HCT116 (cell line): ENCODE measurements around the gene CDK19. TPM values are rescaled to one million over a fixed set of nuclear protein-coding genes. Genes with fewer than 3 reads are reported as not detected.

ENCODE experiments used
- ATAC-seq: fragments of 200-7000 bp; cut with Tn5 transposase; 2 replicates; pipeline ENCODE4 v1.9.1; 2020; ENCODE audit warnings: mild to moderate bottlenecking, moderate library complexity
- BruUV-seq: library from RNA; stranded (reverse); fragments of 400-500 nt; replicated peaks from 2 replicates; lab custom pipeline; 2021; lab: Mats Ljungman, UMichigan
- CTCF ChIA-PET: fragments of 300-600 bp; sonication (Branson Sonifier 250); formaldehyde crosslinking; loops from one replicate; lab custom pipeline; 2021; ENCODE audit warnings: antibody characterized with exemption; lab: Charles Lee
- POLR2A ChIA-PET: fragments of 300-600, 350-600 bp; sonication (Branson Sonifier 250); formaldehyde crosslinking; loops from one replicate; lab custom pipeline; 2021; ENCODE audit warnings: antibody characterized with exemption; lab: Charles Lee
- RAD21 ChIA-PET, 2 experiments: fragments of 300-600 bp; sonication (Branson Sonifier 250); formaldehyde crosslinking; loops; one replicate each; lab custom pipeline; 2023; ENCODE audit warnings: low total read pairs in 2 of 2; ENCODE audit not compliant: uncharacterized antibody in 2 of 2, unreplicated experiment in 2 of 2, low non-redundant PET in 1 of 2; lab: Charles Lee
- DNase-seq: peaks from one replicate; pipeline ENCODE4 v3.0.0-alpha.2; 2010; ENCODE audit warnings: low read depth, low spot score
- H2AFZ ChIP-seq: fragments of 200-600 bp; shearing (Covaris generic), sonication (generic); 2 replicates; pipeline ENCODE4 v1.6.1; 2017; ENCODE audit warnings: low read depth, mixed run types, mixed read lengths, antibody characterized with exemption, low read length; ENCODE audit not compliant: poor library complexity, severe bottlenecking
- H3K27ac ChIP-seq: 2 replicates; pipeline ENCODE4 v1.5.1; 2012; ENCODE audit warnings: low read depth, low read length
- H3K27me3 ChIP-seq: fragments of 200-600 bp; sonication (generic); 2 replicates; pipeline ENCODE4 v1.6.1; 2016; ENCODE audit warnings: mixed run types, low read length, mixed read lengths; ENCODE audit not compliant: insufficient read depth
- H3K36me3 ChIP-seq, 2 experiments: fragments of 200-500 bp in 1 of 2; fragments of 200-600 bp in 1 of 2; sonication (Bioruptor generic) in 1 of 2; sonication (generic) in 1 of 2; 2 replicates each; pipeline versions ENCODE4 v1.5.1 to v1.6.1; 2014 to 2016; ENCODE audit warnings: low read length in 2 of 2, inconsistent platforms in 1 of 2, mixed read lengths in 1 of 2, mixed run types in 1 of 2; ENCODE audit not compliant: insufficient read depth in 2 of 2, control insufficient read depth in 1 of 2
- H3K4me1 ChIP-seq, 2 experiments: fragments of 200-600 bp in 1 of 2; sonication (generic) in 1 of 2; 2 replicates each; pipeline versions ENCODE4 v1.5.1 to v1.6.1; 2012 to 2017; ENCODE audit warnings: low read length in 2 of 2, inconsistent platforms in 1 of 2, mild to moderate bottlenecking in 1 of 2, mixed read lengths in 1 of 2, mixed run types in 1 of 2, moderate library complexity in 1 of 2; ENCODE audit not compliant: insufficient read depth in 2 of 2, control insufficient read depth in 1 of 2
- H3K4me2 ChIP-seq: fragments of 200-600 bp; sonication (generic); 2 replicates; pipeline ENCODE4 v1.6.1; 2017; ENCODE audit warnings: mixed run types, low read length, mixed read lengths
- H3K4me3 ChIP-seq, 2 experiments: fragments of 200-600 bp in 1 of 2; sonication (generic) in 1 of 2; replicated peaks in 1 of 2; 2 replicates each; pipeline ENCODE4 v1.5.1; 2011 to 2016; ENCODE audit warnings: low read length in 2 of 2, control low read depth in 1 of 2, low read depth in 1 of 2, mild to moderate bottlenecking in 1 of 2, mixed read lengths in 1 of 2, mixed run types in 1 of 2
- H3K79me2 ChIP-seq: fragments of 200-600 bp; sonication (generic); 2 replicates; pipeline ENCODE4 v1.6.1; 2017; ENCODE audit warnings: mild to moderate bottlenecking, mixed run types, low read length, moderate library complexity, mixed read lengths; ENCODE audit not compliant: insufficient read depth
- H3K9ac ChIP-seq: fragments of 200-600 bp; sonication (generic); 2 replicates; pipeline ENCODE4 v1.6.1; 2016; ENCODE audit warnings: low read length, mixed read lengths
- H3K9me2 ChIP-seq: fragments of 200-600 bp; sonication (generic), shearing (Covaris generic); 2 replicates; pipeline ENCODE4 v1.6.1; 2017; ENCODE audit warnings: mixed run types, mild to moderate bottlenecking, moderate library complexity; ENCODE audit not compliant: insufficient read depth
- H3K9me3 ChIP-seq, 2 experiments: fragments of 200-500 bp in 1 of 2; fragments of 200-600 bp in 1 of 2; sonication (Bioruptor generic) in 1 of 2; sonication (generic) in 1 of 2; 2 replicates each; pipeline ENCODE4 v1.6.1; 2014 to 2017; ENCODE audit warnings: low read length in 2 of 2, mixed read lengths in 2 of 2, inconsistent platforms in 1 of 2, low read depth in 1 of 2, mild to moderate bottlenecking in 1 of 2, mixed run types in 1 of 2, moderate library complexity in 1 of 2; ENCODE audit not compliant: control insufficient read depth in 1 of 2, insufficient read depth in 1 of 2
- H4K20me1 ChIP-seq: fragments of 200-600 bp; sonication (generic), shearing (Covaris generic); 2 replicates; pipeline ENCODE4 v1.6.1; 2017; ENCODE audit warnings: mixed run types, mild to moderate bottlenecking, moderate library complexity; ENCODE audit not compliant: insufficient read depth
- CBX3 ChIP-seq: IDR thresholded peaks from 2 replicates; pipeline ENCODE4 v1.6.1; 2012; ENCODE audit warnings: low read depth
- CEBPB ChIP-seq: IDR thresholded peaks from 2 replicates; pipeline ENCODE4 v1.6.1; 2012; ENCODE audit warnings: low read depth
- CTCF ChIP-seq, 3 experiments: fragments of 200-600 bp in 1 of 3; sonication (generic) in 1 of 3; IDR thresholded peaks in 2 of 3; conservative IDR thresholded peaks in 1 of 3; 2 replicates each; pipeline ENCODE4 v1.5.1; 2012 to 2017; ENCODE audit warnings: low read depth in 2 of 3, low read length in 2 of 3, antibody characterized with exemption in 1 of 3, borderline replicate concordance in 1 of 3, control low read depth in 1 of 3, mild to moderate bottlenecking in 1 of 3, mixed read lengths in 1 of 3, mixed run types in 1 of 3, moderate library complexity in 1 of 3; ENCODE audit not compliant: insufficient read depth in 1 of 3
- EGR1 ChIP-seq: IDR thresholded peaks from 2 replicates; pipeline ENCODE4 v1.6.1; 2012; ENCODE audit warnings: low read depth
- ELF1 ChIP-seq: IDR thresholded peaks from 2 replicates; pipeline ENCODE4 v1.6.1; 2012; ENCODE audit warnings: low read depth, borderline replicate concordance
- EZH2 ChIP-seq: fragments of 200-600 bp; sonication (generic); IDR thresholded peaks from 2 replicates; pipeline ENCODE4 v1.6.1; 2017; ENCODE audit warnings: antibody characterized with exemption, mixed run types
- EZH2phosphoT487 ChIP-seq: fragments of 200-600 bp; IDR thresholded peaks from 2 replicates; pipeline ENCODE4 v1.6.1; 2018; ENCODE audit warnings: antibody characterized with exemption, borderline replicate concordance
- FOSL1 ChIP-seq: IDR thresholded peaks from 2 replicates; pipeline ENCODE4 v1.6.1; 2012; ENCODE audit warnings: low read depth
- MAX ChIP-seq: IDR thresholded peaks from 2 replicates; pipeline ENCODE4 v1.6.1; 2012
- POLR2A ChIP-seq: IDR thresholded peaks from 2 replicates; pipeline ENCODE4 v1.7.0; 2011; ENCODE audit warnings: borderline replicate concordance; ENCODE audit not compliant: insufficient read depth, insufficient read length; ENCODE audit errors: extremely low read depth
- POLR2AphosphoS5 ChIP-seq: IDR thresholded peaks from 2 replicates; pipeline ENCODE4 v1.6.1; 2011; ENCODE audit warnings: mild to moderate bottlenecking, low read depth, low read length, moderate library complexity
- RAD21 ChIP-seq: IDR thresholded peaks from 2 replicates; pipeline ENCODE4 v1.6.1; 2012; ENCODE audit warnings: low read depth, mild to moderate bottlenecking
- REST ChIP-seq: IDR thresholded peaks from 2 replicates; pipeline ENCODE4 v1.6.1; 2012; ENCODE audit warnings: low read depth
- SIN3A ChIP-seq: IDR thresholded peaks from 2 replicates; pipeline ENCODE4 v1.6.1; 2012; ENCODE audit warnings: low read depth
- SP1 ChIP-seq: IDR thresholded peaks from 2 replicates; pipeline ENCODE4 v1.6.1; 2012; ENCODE audit warnings: low read depth
- SRF ChIP-seq: IDR thresholded peaks from 2 replicates; pipeline ENCODE4 v1.6.1; 2012; ENCODE audit warnings: low read depth
- TCF7L2 ChIP-seq: IDR thresholded peaks from 2 replicates; pipeline ENCODE4 v1.7.0; 2011; ENCODE audit warnings: borderline replicate concordance, inconsistent platforms; ENCODE audit not compliant: insufficient read depth, insufficient read length; ENCODE audit errors: extremely low read depth
- YY1 ChIP-seq: IDR thresholded peaks from 2 replicates; pipeline ENCODE4 v1.6.1; 2011; ENCODE audit warnings: low read length, low read depth, moderate library complexity, mild to moderate bottlenecking; ENCODE audit not compliant: insufficient replicate concordance; ENCODE audit errors: extremely low read depth
- ZFX ChIP-seq: fragments of 450-650 bp; IDR thresholded peaks from 2 replicates; pipeline ENCODE4 v1.6.1; 2017
- ZNF274 ChIP-seq: fragments of 200-500 bp; sonication (Bioruptor generic); IDR thresholded peaks from 2 replicates; pipeline ENCODE4 v1.6.1; 2014; ENCODE audit warnings: mild to moderate bottlenecking, low read depth, low read length, inconsistent platforms
- intact Hi-C: fragments of 100-400 bp; cut with micrococcal nuclease; formaldehyde crosslinking; loops from 2 replicates; pipeline ENCODE4 v1.10.0; 2022
- total RNA-seq: library from RNA; stranded (reverse); gene quantifications from one replicate; pipeline ENCODE4 v1.2.1, GENCODE V29; 2021; ENCODE audit not compliant: unreplicated experiment

Gene CDK19
- total RNA-seq, 1 experiment from 2014 or later: 20.0 TPM

- ATAC-seq: no peak
- Histone ChIP-seq H3K9me3 (no peaks in the 10 kb centered on the region), H3K9ac (no peak overlapping the region), H3K4me1 (peaks cover 7 to 12% of the 10 kb centered on the region in 2 experiments), H3K4me3 (no peak overlapping the region), H2AFZ (no peak overlapping the region), H3K27ac (no peak overlapping the region), H3K27me3 (no peaks in the 10 kb centered on the region), H3K4me2 (no peak overlapping the region), H3K79me2 (no peaks in the 10 kb centered on the region), H3K36me3 (no peaks in the 10 kb centered on the region), H3K9me2 (no peaks in the 10 kb centered on the region), H4K20me1 (no peaks in the 10 kb centered on the region)
- intact Hi-C loops: no loop called here
- TF ChIP-seq FOSL1 (no peak), POLR2A (no peak), TCF7L2 (no peak), CTCF (IDR thresholded peaks at IDR 0.05 in 2 of 3, conservative IDR thresholded peaks at IDR 0.05 in 1 of 3; ENCODE audit: borderline replicate concordance in 1 of 3, insufficient read depth in 1 of 3, low read depth in 2 of 3, low read length in 2 of 3) (no peak), ZNF274 (no peak), RAD21 (no peak), ELF1 (no peak), EZH2 (no peak), REST (no peak), EGR1 (no peak), CEBPB (no peak), EZH2phosphoT487 (no peak), MAX (no peak), POLR2AphosphoS5 (no peak), SRF (no peak), ZFX (no peak), CBX3 (no peak), YY1 (no peak), SIN3A (no peak), SP1 (no peak)
- BruUV-seq: no TSS peak
- ChIA-PET RAD21 (no interaction called here), CTCF (interaction anchor here (0.7 kb wide), 1 partner anchor 9 kb away, joined by 4 read pairs; no protein-coding TSS in a partner anchor), POLR2A (interaction anchor here (2.2 kb wide), 1 partner anchor 184 kb away, joined by 7 read pairs; the partner anchor contains the start of gene AMD1)
- no peak for DNase-seq
Measured at GRCh38 chr6:110690916-110691315, 124.4 kb downstream of the CDK19 start.
